DMS53 treated with DMSO at 0.1 percent for 48 hours (cell line): ENCODE measurements around the gene PLCB3.

Source experiments
- DNase-seq: peaks from one replicate; lab custom pipeline; 2025; ENCODE audit not compliant: unreplicated experiment; lab: John Stamatoyannopoulos, UW

PLCB3 gene

GRCh38 chr11:64317961-64318765, 66.8 kb downstream of the PLCB3 start, which contains the start of gene PRDX5:
Gene PRDX5, plus strand, starts transcription at chr11:64318121. Its CDS starts 95 bp downstream, at chr11:64318216.
- DNase-seq = peak; percentile 93
